ENCODE measurements around the gene TAF10.

GRCh38 chr11:6610591-6610990 is 1.4 kb downstream of the TAF10 start:
- TF ChIP-seq CTCF (IDR thresholded peaks at IDR 0.05) (no peak), EP300 (IDR thresholded peaks at IDR 0.05) (no peak), POLR2A (IDR thresholded peaks at IDR 0.05) (no peak)

Measured in stomach (tissue), 4 donors.